ENCODE data around the gene COPS9.

GRCh38 chr2:240168546-240169361, 32.6 kb upstream of the COPS9 start:
- TF ChIP-seq POLR2A (IDR thresholded peaks at IDR 0.05) = no peak
- no peak for TF ChIP-seq CTCF (IDR thresholded peaks at IDR 0.05)

All from body of pancreas (tissue), 4 donors.